GM19043 (cell line): ENCODE results near the gene SLC40A1.

ENCODE experiments used
- ATAC-seq: cut with Tn5 transposase; IDR thresholded peaks from one replicate; pipeline ENCODE4 v1.9.1; 2021; ENCODE audit warnings: low read depth; ENCODE audit not compliant: unreplicated experiment

SLC40A1 gene

GRCh38 chr2:189570570-189571031 lies 10.0 kb downstream of the SLC40A1 start:
- no peak for ATAC-seq

GRCh38 chr2:189569295-189569910 lies 11.2 kb downstream of the SLC40A1 start:
- peak; percentile 67 for ATAC-seq

GRCh38 chr2:189566046-189566445 lies 14.5 kb downstream of the SLC40A1 start:
- no peak for ATAC-seq

- no peak for ATAC-seq
These were observed 19.1 kb downstream of the SLC40A1 start for GRCh38 chr2:189561371-189562038.

- ATAC-seq, result no peak
These were observed 20.4 kb downstream of the SLC40A1 start for GRCh38 chr2:189560273-189560586.

- ATAC-seq, result no peak
These were observed 20.9 kb downstream of the SLC40A1 start for GRCh38 chr2:189559579-189560272.

GRCh38 chr2:189558516-189559272 lies 21.9 kb downstream of the SLC40A1 start:
- ATAC-seq, result no peak

- no peak for ATAC-seq
These were observed 23.2 kb downstream of the SLC40A1 start for GRCh38 chr2:189557373-189557772.

- ATAC-seq, result no peak
These were observed 24.1 kb downstream of the SLC40A1 start for GRCh38 chr2:189556526-189556925.

GRCh38 chr2:189555232-189555631 lies 25.4 kb downstream of the SLC40A1 start:
- ATAC-seq, result no peak

- ATAC-seq, result no peak
These were observed 27.0 kb downstream of the SLC40A1 start for GRCh38 chr2:189553504-189554088.

- ATAC-seq, result no peak
These were observed 27.6 kb downstream of the SLC40A1 start for GRCh38 chr2:189552991-189553404.

GRCh38 chr2:189552334-189552990 lies 28.1 kb downstream of the SLC40A1 start:
- no peak for ATAC-seq

GRCh38 chr2:189551808-189552207 lies 28.8 kb downstream of the SLC40A1 start:
- no peak for ATAC-seq

GRCh38 chr2:189549449-189549832 lies 31.1 kb downstream of the SLC40A1 start:
- ATAC-seq, result no peak

- ATAC-seq, result no peak
These were observed 31.7 kb downstream of the SLC40A1 start for GRCh38 chr2:189548666-189549448.

GRCh38 chr2:189545418-189545817 lies 35.2 kb downstream of the SLC40A1 start:
- ATAC-seq, result no peak

GRCh38 chr2:189544318-189545042 lies 36.1 kb downstream of the SLC40A1 start:
- ATAC-seq, result no peak

- no peak for ATAC-seq
These were observed 37.2 kb downstream of the SLC40A1 start for GRCh38 chr2:189543367-189543766.
